H1 (cell line): ENCODE data around the gene MAP7. TPM values are rescaled to one million over a fixed set of nuclear protein-coding genes. Genes with fewer than 3 reads are reported as not detected.

Experiments used
- CTCF ChIA-PET: fragments of 300-600 bp; sonication (Branson Sonifier 250); formaldehyde crosslinking; loops from one replicate; lab custom pipeline; 2021; ENCODE audit not compliant: partially characterized antibody; lab: Charles Lee
- POLR2A ChIA-PET: fragments of 300-600 bp; sonication (Branson Sonifier 250); formaldehyde crosslinking; loops from one replicate; lab custom pipeline; 2021; ENCODE audit warnings: inconsistent platforms; ENCODE audit not compliant: partially characterized antibody; lab: Charles Lee
- DNase-seq, 2 experiments: peaks; one replicate each; pipeline versions ENCODE4 v3.0.0 to v3.0.0-alpha.2; 2010 to 2022; ENCODE audit warnings: low spot score in 2 of 2, low read depth in 1 of 2, mixed read lengths in 1 of 2
- FAIRE-seq: peaks from 2 replicates; lab custom pipeline; 2011; peaks lifted over from hg19 to GRCh38; lab: Jason Lieb, UNC
- H2AFZ ChIP-seq: 2 replicates; pipeline ENCODE4 v1.8.1; 2012; ENCODE audit warnings: low read length, inconsistent platforms
- H2AK5ac ChIP-seq: 2 replicates; pipeline ENCODE4 v1.6.1; 2013; ENCODE audit warnings: low read depth, low read length
- H2BK120ac ChIP-seq: replicated peaks from 2 replicates; pipeline ENCODE3; 2013; ENCODE audit warnings: low read depth, low read length, inconsistent platforms
- H2BK12ac ChIP-seq: 2 replicates; pipeline ENCODE4 v1.6.1; 2013; ENCODE audit warnings: low read depth, low read length
- H2BK15ac ChIP-seq: 2 replicates; pipeline ENCODE4 v1.6.1; 2013; ENCODE audit warnings: low read length
- H2BK20ac ChIP-seq: 2 replicates; pipeline ENCODE4 v1.6.1; 2013; ENCODE audit warnings: low read length
- H2BK5ac ChIP-seq: 2 replicates; pipeline ENCODE4 v1.6.1; 2013; ENCODE audit warnings: low read depth, low read length
- H3K14ac ChIP-seq: 2 replicates; pipeline ENCODE4 v1.6.1; 2013; ENCODE audit warnings: inconsistent platforms; ENCODE audit not compliant: insufficient read length
- H3K18ac ChIP-seq: 2 replicates; pipeline ENCODE4 v1.6.1; 2013; ENCODE audit warnings: low read length; ENCODE audit errors: extremely low read depth
- H3K23ac ChIP-seq: 2 replicates; pipeline ENCODE4 v1.6.1; 2013; ENCODE audit warnings: inconsistent platforms; ENCODE audit not compliant: insufficient read length
- H3K23me2 ChIP-seq: 2 replicates; pipeline ENCODE4 v1.6.1; 2013; ENCODE audit warnings: low read depth, low read length
- H3K27ac ChIP-seq: 2 replicates; pipeline ENCODE4 v1.6.1; 2011; ENCODE audit warnings: low read depth, low read length, inconsistent platforms
- H3K27me3 ChIP-seq, 4 experiments: replicated peaks in 1 of 4; 1 replicate in 1 of 4; 2 replicates in 3 of 4; pipeline versions ENCODE4 v1.6.1 to v1.8.1; 2011 to 2013; ENCODE audit warnings: low read length in 3 of 4, mild to moderate bottlenecking in 3 of 4, inconsistent platforms in 2 of 4, mixed read lengths in 2 of 4, moderate library complexity in 1 of 4; ENCODE audit not compliant: control insufficient read depth in 3 of 4, insufficient read depth in 3 of 4; ENCODE audit errors: extremely low read depth in 1 of 4
- H3K36me3 ChIP-seq, 4 experiments: 2 replicates each; pipeline versions ENCODE4 v1.6.1 to v1.8.1; 2011 to 2013; ENCODE audit warnings: mild to moderate bottlenecking in 4 of 4, low read length in 3 of 4, moderate library complexity in 2 of 4, control low read depth in 1 of 4, inconsistent platforms in 1 of 4; ENCODE audit not compliant: insufficient read depth in 4 of 4, control insufficient read depth in 2 of 4
- H3K4ac ChIP-seq: replicated peaks from 2 replicates; pipeline ENCODE3; 2013; ENCODE audit warnings: low read length, low read depth, mixed read lengths, inconsistent platforms; ENCODE audit not compliant: insufficient read length
- H3K4me1 ChIP-seq, 4 experiments: replicated peaks in 1 of 4; 1 replicate in 1 of 4; 2 replicates in 3 of 4; pipeline versions ENCODE4 v1.6.1 to v1.8.1; 2011 to 2013; ENCODE audit warnings: low read length in 3 of 4, inconsistent platforms in 2 of 4, mixed read lengths in 1 of 4; ENCODE audit not compliant: insufficient read depth in 4 of 4, control insufficient read depth in 3 of 4
- H3K4me2 ChIP-seq, 2 experiments: 2 replicates each; pipeline versions ENCODE4 v1.6.1 to v1.8.1; 2011 to 2013; ENCODE audit warnings: low read depth in 2 of 2, low read length in 2 of 2, control low read depth in 1 of 2, inconsistent platforms in 1 of 2, mild to moderate bottlenecking in 1 of 2; ENCODE audit not compliant: insufficient read depth in 1 of 2
- H3K4me3 ChIP-seq, 4 experiments: fragments of 200-600, 300-600 bp in 1 of 4; sonication (generic), shearing (Covaris generic), sonication (Bioruptor Twin) in 1 of 4; 2 replicates each; pipeline versions ENCODE4 v1.5.1 to v1.8.1; 2011 to 2016; ENCODE audit warnings: low read length in 4 of 4, low read depth in 3 of 4, control low read depth in 2 of 4, inconsistent platforms in 2 of 4, mild to moderate bottlenecking in 2 of 4, mixed read lengths in 1 of 4, moderate library complexity in 1 of 4; ENCODE audit not compliant: insufficient read depth in 2 of 4; ENCODE audit errors: extremely low read depth in 1 of 4
- H3K56ac ChIP-seq: replicated peaks from 2 replicates; pipeline ENCODE3; 2013; ENCODE audit warnings: low read depth, mild to moderate bottlenecking, mixed read lengths, low read length, inconsistent platforms; ENCODE audit not compliant: insufficient read length
- H3K79me1 ChIP-seq: 2 replicates; pipeline ENCODE4 v1.6.1; 2013; ENCODE audit warnings: low read depth, low read length, control low read depth
- H3K79me2 ChIP-seq, 2 experiments: 2 replicates each; pipeline versions ENCODE4 v1.6.1 to v1.8.1; 2012 to 2013; ENCODE audit warnings: low read length in 2 of 2, mild to moderate bottlenecking in 2 of 2, inconsistent platforms in 1 of 2; ENCODE audit not compliant: insufficient read depth in 2 of 2, control insufficient read depth in 1 of 2
- H3K9ac ChIP-seq, 4 experiments: replicated peaks in 1 of 4; 1 replicate in 1 of 4; 2 replicates in 3 of 4; pipeline versions ENCODE4 v1.6.1 to v1.8.1; 2011 to 2013; ENCODE audit warnings: low read depth in 3 of 4, low read length in 3 of 4, control low read depth in 2 of 4, mild to moderate bottlenecking in 2 of 4, moderate library complexity in 2 of 4, inconsistent platforms in 1 of 4; ENCODE audit errors: extremely low read depth in 1 of 4
- H3K9me3 ChIP-seq, 2 experiments: 2 replicates each; pipeline versions ENCODE4 v1.6.1 to v1.8.1; 2012 to 2013; ENCODE audit warnings: mild to moderate bottlenecking in 2 of 2, moderate library complexity in 2 of 2, control low read depth in 1 of 2, inconsistent platforms in 1 of 2, low read depth in 1 of 2, low read length in 1 of 2, mixed read lengths in 1 of 2; ENCODE audit not compliant: insufficient read depth in 2 of 2
- H4K20me1 ChIP-seq, 2 experiments: replicated peaks in 1 of 2; 2 replicates each; pipeline versions ENCODE3 to v1.8.1; 2011 to 2013; ENCODE audit warnings: inconsistent platforms in 2 of 2, low read length in 2 of 2, mild to moderate bottlenecking in 1 of 2; ENCODE audit not compliant: insufficient read depth in 2 of 2, control insufficient read depth in 1 of 2
- H4K5ac ChIP-seq: 2 replicates; pipeline ENCODE4 v1.6.1; 2013; ENCODE audit warnings: low read length, low read depth, mixed read lengths, inconsistent platforms; ENCODE audit not compliant: insufficient read length
- H4K8ac ChIP-seq: 2 replicates; pipeline ENCODE4 v1.8.0; 2013; ENCODE audit warnings: mild to moderate bottlenecking, moderate library complexity, low read length, inconsistent platforms; ENCODE audit not compliant: insufficient read depth; ENCODE audit errors: extremely low read depth
- H4K91ac ChIP-seq: replicated peaks from 2 replicates; pipeline ENCODE3; 2013; ENCODE audit warnings: low read length, mixed read lengths, inconsistent platforms; ENCODE audit not compliant: insufficient read length
- EP300 ChIP-seq, 2 experiments: IDR thresholded peaks; 1 replicate in 1 of 2; 2 replicates in 1 of 2; pipeline ENCODE4 v1.6.1; 2011 to 2012; ENCODE audit warnings: low read depth in 2 of 2, low read length in 2 of 2, mild to moderate bottlenecking in 2 of 2, borderline replicate concordance in 1 of 2, inconsistent platforms in 1 of 2, moderate library complexity in 1 of 2
- GABPA ChIP-seq: IDR thresholded peaks from 2 replicates; pipeline ENCODE4 v1.6.1; 2011; ENCODE audit warnings: mild to moderate bottlenecking, low read length, moderate library complexity, borderline replicate concordance; ENCODE audit not compliant: insufficient read depth
- YY1 ChIP-seq: IDR thresholded peaks from 2 replicates; pipeline ENCODE4 v1.6.1; 2011; ENCODE audit warnings: low read depth, mild to moderate bottlenecking, low read length
- WGBS, 2 experiments: shearing (Covaris generic) in 1 of 2; methylation state at CpG; one replicate each; pipeline versions ENCODE4 v1.1.6 to v1.1.7; 2013 to 2015; ENCODE audit warnings: low lambda C conversion rate in 2 of 2, mixed read lengths in 2 of 2, inconsistent platforms in 1 of 2, low coverage in 1 of 2, missing lambda C conversion rate in 1 of 2; ENCODE audit not compliant: insufficient replicate concordance in 2 of 2, insufficient coverage in 1 of 2, insufficient read length in 1 of 2; ENCODE audit errors: extremely low coverage in 1 of 2, missing lambda C conversion rate in 1 of 2; 5-methylcytosine and 5-hydroxymethylcytosine counted together
- polyA plus RNA-seq, 7 experiments: library from polyadenylated mRNA; depleted of rRNA in 3 of 7; stranded (reverse) in 5 of 7; unstranded in 2 of 7; fragments of >200 nt in 5 of 7; fragments of 200-250 nt in 2 of 7; gene quantifications; 1 replicate in 5 of 7; 2 replicates in 1 of 7; 4 replicates in 1 of 7; pipeline versions ENCODE4 v1.2.1 to v1.2.3, GENCODE V29; 2011 to 2013; ENCODE audit warnings: missing spikeins in 2 of 7, mixed read lengths in 2 of 7
- total RNA-seq: library from RNA; stranded (reverse); fragmentation: NEBNext Ultra II Directional; extraction: Animal tissue kit (Norgen Biotek cat#: 25700); gene quantifications from 2 replicates; pipeline ENCODE4 v1.2.1, GENCODE V29; 2021

Gene MAP7
- total and polyA plus RNA-seq, 2 of the 8 experiments (the other 6 are each of a cell fraction or from before 2014, with no cell fraction given): 13.5 to 66.9 TPM

DNA sequence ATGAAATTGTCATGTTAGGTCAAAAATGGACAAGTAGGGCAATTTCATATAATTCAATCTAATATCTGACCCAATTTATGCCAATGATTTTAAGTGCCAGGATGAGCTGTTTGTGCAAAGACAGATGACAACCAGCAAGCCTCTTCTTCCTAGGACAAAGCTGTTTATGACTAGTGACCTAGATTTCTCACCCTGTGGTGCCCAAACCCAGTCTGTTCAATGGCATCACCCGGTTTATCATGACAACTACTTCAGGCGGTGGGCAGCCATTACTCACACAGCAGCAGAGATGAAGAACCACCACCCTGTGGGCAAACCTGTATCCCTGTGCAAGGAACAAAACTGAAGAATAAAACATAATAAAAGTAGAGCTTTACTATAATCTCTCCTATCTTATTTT, 59.0 kb downstream of the MAP7 start:
- no peaks in the 10 kb centered on the region for H4K20me1 ChIP-seq
- H3K14ac ChIP-seq: no peak overlapping the region
- no peak overlapping the region for H4K8ac ChIP-seq
- no peak overlapping the region for H3K4ac ChIP-seq
- H2BK120ac ChIP-seq: no peak overlapping the region
- no peak for DNase-seq
- CTCF ChIA-PET: interaction anchor here (1.0 kb wide), 1 partner anchor 35 kb away, joined by 3 read pairs; no protein-coding TSS in a partner anchor
- no peak overlapping the region for H2BK12ac ChIP-seq
- H3K56ac ChIP-seq: no peak overlapping the region
- FAIRE-seq: no peak
- no peaks in the 10 kb centered on the region for H3K27me3 ChIP-seq
- H3K79me1 ChIP-seq: no peaks in the 10 kb centered on the region
- no peak overlapping the region for H2BK15ac ChIP-seq
- H2AFZ ChIP-seq: no peak overlapping the region
- no peak overlapping the region for H2BK5ac ChIP-seq
- no peak overlapping the region for H3K27ac ChIP-seq
- no peak overlapping the region for H3K18ac ChIP-seq
- no peak for TF ChIP-seq GABPA
- 0 out of 2 replicates have a peak, but pooled peaks have one; percentile 26 for TF ChIP-seq YY1
- no peak for TF ChIP-seq EP300 (IDR thresholded peaks at IDR 0.05; ENCODE audit: borderline replicate concordance in 1 of 2, low read depth in 2 of 2, low read length in 2 of 2)
- no peak overlapping the region for H3K4me2 ChIP-seq
- H2BK20ac ChIP-seq: no peak overlapping the region
- POLR2A ChIA-PET: interaction anchor here (1.1 to 1.3 kb wide), 2 partner anchors 12 to 201 kb away, joined by 3 read pairs; partner anchors contain the start of gene BCLAF1
- no peaks in the 10 kb centered on the region for H3K9me3 ChIP-seq
- H3K4me3 ChIP-seq: no peak overlapping the region
- H3K23me2 ChIP-seq: no peaks in the 10 kb centered on the region
- no peak overlapping the region for H3K23ac ChIP-seq
- no peak overlapping the region for H4K91ac ChIP-seq
- WGBS, 2 experiments: 82% methylated on average over 2 of the region's 2 CpGs; no CpG with 5 or more reads in 1 of the 2 experiments
- no peak overlapping the region for H4K5ac ChIP-seq
- H3K4me1 ChIP-seq: peaks cover 0 to 6% (median 4%) of the 10 kb centered on the region in 4 experiments; a peak in 3 of 7 replicates
- no peaks in the 10 kb centered on the region for H3K36me3 ChIP-seq
- no peak overlapping the region for H2AK5ac ChIP-seq
- peaks cover 0 to 80% of the 10 kb centered on the region in 2 experiments; a peak in 2 of 4 replicates for H3K79me2 ChIP-seq
- H3K9ac ChIP-seq: no peak overlapping the region
